Epithelial cell of esophagus (primary cell): ENCODE results near the gene TEC.
A peak's percentile ranks its signal among the peaks of the same experiment; 100 is the strongest.

Source experiments
- DNase-seq: peaks from one replicate; pipeline ENCODE4 v3.0.0; 2010; ENCODE audit warnings: low read depth
- H3K4me3 ChIP-seq: 2 replicates; pipeline ENCODE4 v1.5.1; 2011; ENCODE audit warnings: mild to moderate bottlenecking, low read length, control low read depth
- TF ChIP-seq, protein P1 (sequence below): IDR thresholded peaks from 2 replicates; pipeline ENCODE4 v1.5.1; 2011; ENCODE audit warnings: low read depth, mild to moderate bottlenecking, low read length, control low read depth, inconsistent platforms; ENCODE audit not compliant: insufficient read depth; ENCODE audit errors: missing control alignments

Gene TEC

DNA sequence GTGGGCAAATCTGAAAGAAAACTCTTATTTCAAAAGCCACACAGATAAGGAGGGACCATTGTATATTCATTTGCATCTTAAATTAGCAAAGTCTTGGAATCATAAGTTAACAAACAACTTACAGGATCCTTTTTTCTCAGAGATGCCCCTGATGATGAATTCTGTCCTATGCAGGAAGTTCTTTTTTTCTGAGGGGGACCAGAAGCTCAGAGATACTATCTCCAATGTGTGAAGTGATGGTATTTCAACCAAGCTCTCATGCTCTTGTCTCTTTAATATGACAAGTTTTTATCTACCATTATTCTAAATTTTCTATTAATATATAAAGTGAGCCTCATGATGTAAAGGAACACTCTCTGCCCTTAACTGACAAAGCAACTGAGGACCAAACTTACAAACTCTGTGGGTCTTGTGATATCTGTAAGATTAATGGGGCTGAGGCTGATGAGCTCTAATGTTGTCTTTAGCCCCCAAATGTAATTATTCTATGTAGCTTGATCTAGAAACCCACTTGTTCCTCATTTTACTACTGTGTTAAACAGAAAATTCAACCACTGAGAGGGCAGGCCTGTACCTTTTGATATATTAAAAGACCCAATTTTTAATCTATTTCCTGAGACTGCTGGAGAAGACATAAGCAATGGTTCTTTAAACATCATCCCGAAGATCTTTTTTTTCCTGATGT lies 27.0 kb downstream of the TEC start:
- TF ChIP-seq, protein P1, sequence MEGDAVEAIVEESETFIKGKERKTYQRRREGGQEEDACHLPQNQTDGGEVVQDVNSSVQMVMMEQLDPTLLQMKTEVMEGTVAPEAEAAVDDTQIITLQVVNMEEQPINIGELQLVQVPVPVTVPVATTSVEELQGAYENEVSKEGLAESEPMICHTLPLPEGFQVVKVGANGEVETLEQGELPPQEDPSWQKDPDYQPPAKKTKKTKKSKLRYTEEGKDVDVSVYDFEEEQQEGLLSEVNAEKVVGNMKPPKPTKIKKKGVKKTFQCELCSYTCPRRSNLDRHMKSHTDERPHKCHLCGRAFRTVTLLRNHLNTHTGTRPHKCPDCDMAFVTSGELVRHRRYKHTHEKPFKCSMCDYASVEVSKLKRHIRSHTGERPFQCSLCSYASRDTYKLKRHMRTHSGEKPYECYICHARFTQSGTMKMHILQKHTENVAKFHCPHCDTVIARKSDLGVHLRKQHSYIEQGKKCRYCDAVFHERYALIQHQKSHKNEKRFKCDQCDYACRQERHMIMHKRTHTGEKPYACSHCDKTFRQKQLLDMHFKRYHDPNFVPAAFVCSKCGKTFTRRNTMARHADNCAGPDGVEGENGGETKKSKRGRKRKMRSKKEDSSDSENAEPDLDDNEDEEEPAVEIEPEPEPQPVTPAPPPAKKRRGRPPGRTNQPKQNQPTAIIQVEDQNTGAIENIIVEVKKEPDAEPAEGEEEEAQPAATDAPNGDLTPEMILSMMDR = no peak
- no peak for DNase-seq
- H3K4me3 ChIP-seq = no peak overlapping the region

DNA sequence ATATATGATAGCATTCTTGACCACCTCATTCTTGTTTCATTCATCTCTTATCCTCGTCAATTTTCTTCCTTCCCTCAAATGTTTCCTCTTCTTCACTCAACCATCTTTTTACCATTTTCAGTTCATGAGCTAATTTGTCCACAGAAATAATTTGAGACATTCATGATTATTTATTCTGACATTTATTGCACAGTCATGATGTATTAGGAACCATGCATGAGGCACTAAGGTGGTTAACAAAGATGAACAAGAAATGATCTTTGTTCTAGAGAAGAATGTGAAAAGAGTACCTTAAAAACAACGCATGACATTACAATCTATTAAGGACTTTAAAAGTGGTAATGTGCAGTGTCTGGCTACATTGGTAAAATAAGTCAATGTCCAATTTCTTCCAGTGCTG lies 27.9 kb downstream of the TEC start:
- H3K4me3 ChIP-seq = no peak overlapping the region
- no peak for DNase-seq
- TF ChIP-seq, protein P1 = no peak

DNA sequence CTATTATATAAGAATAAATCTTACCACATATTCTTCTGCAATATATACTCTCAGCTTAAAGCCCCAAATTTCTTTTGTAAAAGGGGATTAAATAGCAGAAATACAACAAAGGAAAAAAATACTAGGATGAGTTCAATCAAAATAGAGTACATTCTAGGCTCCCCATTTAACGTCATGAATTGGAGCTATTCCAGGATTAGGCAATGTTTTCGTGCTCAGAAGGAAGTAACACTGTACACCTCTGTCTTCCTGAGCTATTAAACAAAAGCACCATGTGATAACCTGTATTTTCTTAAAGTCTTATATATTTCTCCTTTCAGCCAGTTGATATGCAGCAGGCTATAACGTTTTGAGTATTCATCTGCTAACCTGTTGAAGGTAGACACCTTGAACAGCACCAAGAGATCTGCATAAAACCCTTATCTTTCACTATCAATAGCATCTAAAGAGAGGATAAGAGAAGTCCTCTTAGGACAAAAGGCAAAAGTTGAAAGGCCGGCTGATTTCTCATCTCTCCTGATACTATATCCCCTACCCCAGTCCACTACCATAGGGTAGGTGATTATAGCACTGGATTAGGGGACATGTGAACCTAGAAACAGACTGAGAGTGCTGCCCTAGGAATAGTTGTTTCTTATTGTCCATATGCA lies 31.5 kb downstream of the TEC start:
- TF ChIP-seq, protein P1 = no peak
- H3K4me3 ChIP-seq = no peak overlapping the region
- peak; percentile 80 for DNase-seq

DNA sequence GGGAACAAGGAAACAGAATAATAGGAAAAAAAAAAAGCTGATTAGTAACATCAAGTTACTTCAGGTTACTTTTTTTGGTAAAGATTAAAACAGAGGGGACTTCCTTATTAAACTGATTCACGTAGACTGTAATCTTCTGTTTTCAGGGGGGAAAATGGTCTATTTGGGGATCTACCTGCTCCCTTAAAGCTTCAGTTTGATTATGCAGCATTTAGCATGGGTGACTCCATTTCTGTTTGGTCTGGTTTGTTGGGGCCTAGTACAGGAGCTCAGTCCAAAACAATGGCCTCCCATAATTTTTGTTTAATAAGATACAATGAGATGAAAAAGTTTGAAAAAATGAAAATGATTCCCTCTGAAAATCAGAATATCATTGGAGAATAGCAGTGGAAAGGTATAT lies 34.6 kb downstream of the TEC start:
- DNase-seq = no peak

DNA sequence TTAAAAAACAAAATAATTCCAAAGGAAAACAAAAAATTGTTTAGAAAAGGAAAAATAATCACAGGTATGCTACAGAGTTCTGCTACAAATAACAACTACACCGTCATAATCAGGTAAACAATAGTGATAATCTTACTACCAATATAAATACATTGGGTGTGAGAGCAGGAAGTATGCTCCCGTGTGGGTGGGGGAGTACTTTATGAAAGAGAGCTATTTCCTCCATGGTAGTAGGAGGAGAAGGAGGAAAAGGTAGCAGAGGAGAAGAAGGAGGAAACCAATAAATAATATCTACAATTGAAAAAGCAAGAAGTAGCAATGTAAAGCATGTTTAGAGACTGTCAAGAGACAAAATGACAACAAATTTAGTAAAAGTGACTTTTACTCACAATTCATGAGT lies 35.1 kb downstream of the TEC start:
- TF ChIP-seq, protein P1 = no peak
- no peak overlapping the region for H3K4me3 ChIP-seq
- no peak for DNase-seq

More for the DNA sequence above, 34.6 kb downstream of the TEC start:
- TF ChIP-seq, protein P1 = no peak
- H3K4me3 ChIP-seq = no peak overlapping the region

DNA sequence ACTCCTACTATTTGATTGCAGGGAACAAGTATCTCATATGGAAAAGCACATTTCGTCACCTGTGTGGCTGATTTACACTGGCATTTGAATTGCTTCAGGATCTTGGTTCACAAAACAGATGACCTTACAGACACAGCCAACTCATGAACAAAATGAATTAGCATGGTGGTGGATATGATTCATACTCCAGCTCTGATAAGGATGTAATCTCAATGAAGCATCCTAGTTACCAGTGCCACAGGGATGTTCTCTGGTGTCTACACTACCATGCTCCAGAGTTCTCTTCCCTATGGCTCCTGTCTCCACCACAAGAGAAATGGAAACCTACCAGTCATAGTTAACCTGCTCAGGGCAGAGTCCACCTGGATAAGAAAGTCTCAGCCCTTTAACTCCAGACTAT lies 40.7 kb downstream of the TEC start:
- peak; percentile 2 for DNase-seq
- no peak overlapping the region for H3K4me3 ChIP-seq
- TF ChIP-seq, protein P1 = no peak

DNA sequence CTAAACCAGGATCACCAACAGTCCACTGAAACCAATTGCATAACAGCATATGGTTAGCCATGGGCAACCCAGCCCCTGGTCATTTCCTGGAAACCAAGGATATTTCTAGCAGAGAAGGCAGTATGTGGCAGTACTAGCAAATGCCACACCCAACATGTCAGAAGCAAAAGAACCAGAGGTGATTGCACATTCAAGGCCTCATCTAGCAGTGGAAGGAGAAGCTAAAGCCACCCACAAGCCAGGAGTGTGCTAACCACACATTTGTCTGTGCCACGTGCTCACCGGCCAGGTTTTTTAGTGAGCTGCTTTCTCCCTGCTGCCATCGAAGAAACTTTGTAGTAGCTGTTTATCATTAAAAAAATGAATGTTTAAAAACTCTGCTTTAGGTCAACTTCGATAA lies 42.0 kb downstream of the TEC start:
- TF ChIP-seq, protein P1 = no peak
- DNase-seq = no peak

More for the DNA sequence above, 42.0 kb downstream of the TEC start:
- H3K4me3 ChIP-seq = no peak overlapping the region
